Endodermal cell (in vitro differentiated cells): ENCODE results near the gene SLC38A10. TPM values are rescaled to one million over a fixed set of nuclear protein-coding genes. Genes with fewer than 3 reads are reported as not detected.

Experiments
- DNase-seq: peaks from one replicate; pipeline ENCODE4 v3.0.0-alpha.2; 2017
- H3K27ac ChIP-seq: 2 replicates; pipeline ENCODE4 v1.5.1; 2013; ENCODE audit warnings: mild to moderate bottlenecking, low read depth, low read length, moderate library complexity
- H3K27me3 ChIP-seq: 2 replicates; pipeline ENCODE4 v1.6.1; 2013; ENCODE audit warnings: mild to moderate bottlenecking, low read length, moderate library complexity; ENCODE audit not compliant: insufficient read depth, control insufficient read depth, poor library complexity, severe bottlenecking
- H3K36me3 ChIP-seq: 2 replicates; pipeline ENCODE4 v1.7.0; 2013; ENCODE audit warnings: mild to moderate bottlenecking, low read length, moderate library complexity; ENCODE audit not compliant: control insufficient read depth, insufficient read depth
- H3K4me1 ChIP-seq: one replicate; pipeline ENCODE4 v1.7.0; 2013; ENCODE audit warnings: low read length; ENCODE audit not compliant: control insufficient read depth, insufficient read depth
- H3K4me3 ChIP-seq: 2 replicates; pipeline ENCODE4 v1.5.1; 2013; ENCODE audit warnings: mild to moderate bottlenecking, low read length, moderate library complexity
- H3K9ac ChIP-seq: 2 replicates; pipeline ENCODE4 v1.6.1; 2013; ENCODE audit warnings: mild to moderate bottlenecking, low read length, moderate library complexity; ENCODE audit not compliant: poor library complexity, severe bottlenecking; ENCODE audit errors: extremely low read depth
- H3K9me3 ChIP-seq: 2 replicates; pipeline ENCODE4 v1.6.1; 2013; ENCODE audit warnings: mild to moderate bottlenecking, low read length, moderate library complexity; ENCODE audit not compliant: control insufficient read depth
- H3K27ac Mint-ChIP-seq: 2 replicates; pipeline ENCODE4 v1.8.0; 2020; ENCODE audit warnings: mixed read lengths
- H3K27me3 Mint-ChIP-seq: 2 replicates; pipeline ENCODE4 v1.8.0; 2021; ENCODE audit warnings: mild to moderate bottlenecking, mixed read lengths; ENCODE audit not compliant: insufficient read depth
- H3K36me3 Mint-ChIP-seq: 2 replicates; pipeline ENCODE4 v1.8.0; 2020; ENCODE audit warnings: low read depth, mixed read lengths
- H3K4me1 Mint-ChIP-seq: 2 replicates; pipeline ENCODE4 v1.8.0; 2020; ENCODE audit warnings: mixed read lengths
- H3K4me3 Mint-ChIP-seq: 2 replicates; pipeline ENCODE4 v1.8.0; 2020; ENCODE audit warnings: mild to moderate bottlenecking, moderate library complexity, mixed read lengths
- H3K9me3 Mint-ChIP-seq: 2 replicates; pipeline ENCODE4 v1.8.0; 2020; ENCODE audit warnings: mild to moderate bottlenecking, mixed read lengths
- CTCF ChIP-seq: fragments of 200-600 bp; sonication (generic); conservative IDR thresholded peaks from 2 replicates; pipeline ENCODE4 v1.5.0; 2021; ENCODE audit warnings: antibody characterized with exemption, mild to moderate bottlenecking
- WGBS, 2 experiments: methylation state at CpG; one replicate each; pipeline versions ENCODE4 v1.1.5 to v1.1.7; 2013; ENCODE audit warnings: missing lambda C conversion rate in 2 of 2, mixed read lengths in 1 of 2; ENCODE audit not compliant: insufficient coverage in 1 of 2, insufficient read length in 1 of 2; 5-methylcytosine and 5-hydroxymethylcytosine counted together
- total RNA-seq, 2 donors: library from RNA; stranded (reverse); fragmentation: NEBNext Ultra II Directional in 1 of 2; extraction: Animal tissue kit (Norgen Biotek cat#: 25700) in 1 of 2; gene quantifications; 2 replicates in 1 of 2; 3 replicates in 1 of 2; pipeline ENCODE4 v1.2.1, GENCODE V29; 2021

Gene SLC38A10
- total RNA-seq, 2 donors from 2014 or later: 60.2 to 90.3 TPM

- Histone ChIP-seq H3K36me3 (no peaks in the 10 kb centered on the region), H3K4me1 (no peaks in the 10 kb centered on the region), H3K27me3 (no peaks in the 10 kb centered on the region), H3K4me3 (no peak overlapping the region), H3K27ac (no peak overlapping the region), H3K9ac (no peak overlapping the region), H3K9me3 (no peaks in the 10 kb centered on the region)
- H3K9me3 Mint-ChIP-seq: no peaks in the 10 kb centered on the region
- 87 to 88% methylated on average over 10 to 15 of the region's 15 CpGs for WGBS, 2 experiments
- peak; percentile 68 for DNase-seq
- H3K4me3 Mint-ChIP-seq: no peak overlapping the region
- no peaks in the 10 kb centered on the region for H3K36me3 Mint-ChIP-seq
- peaks cover 5% of the 10 kb centered on the region for H3K4me1 Mint-ChIP-seq
- H3K27ac Mint-ChIP-seq: peak overlapping the region; percentile 64
- H3K27me3 Mint-ChIP-seq: no peaks in the 10 kb centered on the region
- peak; percentile 41 for TF ChIP-seq CTCF
Measured at GRCh38 chr17:81302861-81303333, 7.8 kb upstream of the SLC38A10 start.

DNA sequence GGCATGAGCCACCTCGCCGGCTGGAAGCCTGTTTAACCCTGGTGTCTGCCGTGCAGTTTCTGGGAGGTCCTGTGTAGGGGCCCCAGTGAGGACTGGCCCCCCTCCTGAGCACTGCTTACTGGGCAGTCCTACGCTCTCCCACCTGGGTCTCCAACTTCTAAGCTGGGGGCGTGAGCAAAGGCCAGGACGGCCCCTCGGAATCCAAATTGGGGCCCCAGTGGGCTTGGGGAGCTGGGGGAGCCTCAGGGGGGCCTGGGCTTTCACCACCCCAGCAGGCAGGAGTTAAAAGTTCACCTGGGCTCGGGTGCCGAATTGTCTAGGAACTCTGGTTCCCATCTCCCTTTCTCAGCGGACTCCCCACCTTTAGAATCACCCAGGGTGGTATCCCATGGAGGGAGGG, 7.2 kb upstream of the SLC38A10 start:
- no peak overlapping the region for H3K4me3 Mint-ChIP-seq
- Histone ChIP-seq H3K4me3 (no peak overlapping the region), H3K4me1 (no peaks in the 10 kb centered on the region), H3K27ac (no peak overlapping the region), H3K9me3 (no peaks in the 10 kb centered on the region), H3K9ac (no peak overlapping the region), H3K36me3 (no peaks in the 10 kb centered on the region), H3K27me3 (no peaks in the 10 kb centered on the region)
- no peaks in the 10 kb centered on the region for H3K27me3 Mint-ChIP-seq
- H3K36me3 Mint-ChIP-seq: no peaks in the 10 kb centered on the region
- DNase-seq: no peak
- 88 to 91% methylated on average over 7 to 10 of the region's 10 CpGs for WGBS, 2 experiments
- H3K27ac Mint-ChIP-seq: peak overlapping the region; percentile 64
- H3K4me1 Mint-ChIP-seq: peaks cover 5% of the 10 kb centered on the region
- no peak for TF ChIP-seq CTCF
- H3K9me3 Mint-ChIP-seq: no peaks in the 10 kb centered on the region

DNA sequence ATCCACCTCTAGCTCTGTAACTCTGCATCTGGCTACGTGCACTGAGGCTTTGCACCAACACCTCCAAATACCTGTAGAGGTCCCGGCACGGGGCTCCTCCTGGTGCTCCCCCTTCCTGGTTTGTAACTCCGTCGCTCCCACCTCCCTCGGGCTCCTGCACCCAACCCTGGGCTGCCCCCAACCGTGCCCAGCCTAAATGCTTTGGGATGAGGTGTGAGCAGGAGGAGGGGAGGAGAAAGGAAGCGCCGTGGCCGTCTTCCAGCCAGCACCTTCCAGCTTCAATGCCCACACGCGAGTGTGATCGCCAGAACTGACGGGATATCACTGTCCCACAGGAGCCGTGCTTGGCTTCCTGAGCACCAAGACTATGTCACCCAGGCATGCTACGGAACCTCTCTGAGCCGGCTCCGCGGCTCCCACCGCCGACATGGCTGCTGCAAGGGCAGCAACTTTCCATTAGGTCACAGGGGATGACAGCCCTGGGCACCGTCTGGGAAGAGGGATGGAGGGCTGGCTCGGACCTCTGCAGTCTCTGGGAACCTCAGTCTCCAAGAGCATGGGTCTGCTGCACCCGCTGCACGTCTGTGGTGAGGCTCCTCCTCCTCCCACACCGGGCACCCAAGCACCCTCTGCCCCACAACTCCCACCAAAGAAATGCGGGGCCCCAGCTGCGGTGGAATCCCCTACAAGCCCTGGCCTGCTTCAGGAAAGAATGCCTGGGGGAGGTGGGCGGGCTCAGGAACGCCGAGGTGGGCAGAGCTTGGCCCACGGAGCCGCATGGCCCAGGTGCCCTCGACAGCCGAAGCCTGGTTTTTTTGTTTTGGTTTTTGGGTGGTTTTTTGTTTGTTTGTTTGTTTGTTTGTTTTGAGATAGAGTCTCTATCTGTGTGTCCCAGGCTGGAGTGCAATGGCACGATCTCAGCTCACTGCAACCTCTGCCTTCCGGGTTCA, 6.4 kb upstream of the SLC38A10 start:
- H3K9me3 ChIP-seq: no peaks in the 10 kb centered on the region
- no peak overlapping the region for H3K9ac ChIP-seq
- no peaks in the 10 kb centered on the region for H3K36me3 Mint-ChIP-seq
- no peak overlapping the region for H3K4me3 ChIP-seq
- peaks cover 5% of the 10 kb centered on the region for H3K4me1 Mint-ChIP-seq
- H3K27ac Mint-ChIP-seq: no peak overlapping the region
- H3K36me3 ChIP-seq: no peaks in the 10 kb centered on the region
- no peaks in the 10 kb centered on the region for H3K27me3 Mint-ChIP-seq
- no peak for TF ChIP-seq CTCF
- H3K9me3 Mint-ChIP-seq: no peaks in the 10 kb centered on the region
- H3K27ac ChIP-seq: no peak overlapping the region
- no peak for DNase-seq
- no peaks in the 10 kb centered on the region for H3K27me3 ChIP-seq
- 83 to 89% methylated on average over 15 to 37 of the region's 37 CpGs for WGBS, 2 experiments
- H3K4me1 ChIP-seq: no peaks in the 10 kb centered on the region
- H3K4me3 Mint-ChIP-seq: no peak overlapping the region
